MCF 10A (cell line): ENCODE data around the gene LRRC32. TPM values are rescaled to one million over a fixed set of nuclear protein-coding genes. Genes with fewer than 3 reads are reported as not detected.

ENCODE experiments used
- BruUV-seq: library from RNA; stranded (reverse); fragments of 400-500 nt; replicated peaks from 2 replicates; lab custom pipeline; 2021; lab: Mats Ljungman, UMichigan
- CTCF ChIA-PET: fragments of 300-600 bp; sonication (Branson Sonifier 250); formaldehyde crosslinking; extraction: SDS; loops from one replicate; lab custom pipeline; 2021; ENCODE audit warnings: antibody characterized with exemption, inconsistent platforms; lab: Yijun Ruan, JAX
- POLR2A ChIA-PET: fragments of 300-600, 350-650 bp; sonication (Branson Sonifier 250); formaldehyde crosslinking; extraction: SDS; loops from one replicate; lab custom pipeline; 2020; ENCODE audit warnings: antibody characterized with exemption, inconsistent platforms; lab: Yijun Ruan, JAX
- DNase-seq: peaks from one replicate; pipeline ENCODE4 v3.0.0-alpha.2; 2018; ENCODE audit not compliant: unreplicated experiment
- H3K27ac Mint-ChIP-seq: one replicate; pipeline ENCODE4 v1.8.0; 2022; ENCODE audit warnings: mild to moderate bottlenecking, low read depth, mixed read lengths; ENCODE audit not compliant: unreplicated experiment
- H3K27me3 Mint-ChIP-seq: one replicate; pipeline ENCODE4 v1.8.0; 2022; ENCODE audit warnings: mixed read lengths; ENCODE audit not compliant: insufficient read depth, unreplicated experiment
- H3K36me3 Mint-ChIP-seq: one replicate; pipeline ENCODE4 v1.8.0; 2022; ENCODE audit warnings: mild to moderate bottlenecking, moderate library complexity, mixed read lengths; ENCODE audit not compliant: insufficient read depth, unreplicated experiment
- H3K4me1 Mint-ChIP-seq: one replicate; pipeline ENCODE4 v1.8.0; 2022; ENCODE audit warnings: mixed read lengths; ENCODE audit not compliant: insufficient read depth, unreplicated experiment
- H3K4me3 Mint-ChIP-seq: one replicate; pipeline ENCODE4 v1.8.0; 2022; ENCODE audit warnings: mild to moderate bottlenecking, moderate library complexity, mixed read lengths; ENCODE audit not compliant: unreplicated experiment
- H3K9me3 Mint-ChIP-seq: one replicate; pipeline ENCODE4 v1.8.0; 2022; ENCODE audit warnings: mixed read lengths; ENCODE audit not compliant: unreplicated experiment
- CTCF ChIP-seq: fragments of 200-600 bp; IDR thresholded peaks from one replicate; pipeline ENCODE4 v1.8.0; 2022; ENCODE audit warnings: antibody characterized with exemption, mild to moderate bottlenecking; ENCODE audit not compliant: unreplicated experiment
- intact Hi-C: fragments of 100-400 bp; cut with micrococcal nuclease; formaldehyde crosslinking; loops from 2 replicates; pipeline ENCODE4 v1.14.1; 2022
- total RNA-seq: library from RNA; stranded (reverse); gene quantifications from 2 replicates; pipeline ENCODE4 v1.2.3, GENCODE V29; 2022

LRRC32 gene
- total RNA-seq, 1 experiment from 2014 or later, result not detected

- CTCF ChIA-PET, result no interaction called here
- TF ChIP-seq CTCF, result no peak
Observed at GRCh38 chr11:76635991-76636738, 34.4 kb downstream of the LRRC32 start.

GRCh38 chr11:76634886-76635285 is 35.7 kb downstream of the LRRC32 start:
- TF ChIP-seq CTCF, result no peak
- Mint-ChIP-seq H3K4me3 (no peak overlapping the region), H3K36me3 (no peaks in the 10 kb centered on the region), H3K27me3 (peaks cover 31% of the 10 kb centered on the region), H3K27ac (no peak overlapping the region), H3K9me3 (no peaks in the 10 kb centered on the region), H3K4me1 (no peaks in the 10 kb centered on the region)
- intact Hi-C loops, result no loop called here
- DNase-seq, result no peak
- BruUV-seq, result no TSS peak
- POLR2A ChIA-PET, result no interaction called here
- CTCF ChIA-PET, result no interaction called here

More at GRCh38 chr11:76635991-76636738, 34.4 kb downstream of the LRRC32 start:
- BruUV-seq, result no TSS peak
- no peaks in the 10 kb centered on the region for H3K4me1 Mint-ChIP-seq
- H3K36me3 Mint-ChIP-seq, result no peaks in the 10 kb centered on the region
- no peak overlapping the region for H3K4me3 Mint-ChIP-seq
- DNase-seq, result no peak
- POLR2A ChIA-PET, result no interaction called here
- H3K27ac Mint-ChIP-seq, result no peak overlapping the region
- no peaks in the 10 kb centered on the region for H3K9me3 Mint-ChIP-seq
- peaks cover 40% of the 10 kb centered on the region for H3K27me3 Mint-ChIP-seq
- intact Hi-C loops, result no loop called here

- no TSS peak for BruUV-seq
- Mint-ChIP-seq H3K4me3 (no peak overlapping the region), H3K9me3 (no peaks in the 10 kb centered on the region), H3K27ac (no peak overlapping the region), H3K36me3 (no peaks in the 10 kb centered on the region), H3K27me3 (peaks cover 13% of the 10 kb centered on the region), H3K4me1 (no peaks in the 10 kb centered on the region)
- DNase-seq, result no peak
- intact Hi-C loops, result no loop called here
- CTCF ChIA-PET, result interaction anchor here (0.7 kb wide), 1 partner anchor 1353 kb away, joined by 3 read pairs; no protein-coding TSS in a partner anchor
- POLR2A ChIA-PET, result no interaction called here
- no peak for TF ChIP-seq CTCF
Observed at GRCh38 chr11:76632492-76632891, 38.1 kb downstream of the LRRC32 start.

GRCh38 chr11:76631566-76632308 is 38.8 kb downstream of the LRRC32 start:
- H3K4me3 Mint-ChIP-seq, result no peak overlapping the region
- H3K36me3 Mint-ChIP-seq, result no peaks in the 10 kb centered on the region
- TF ChIP-seq CTCF, result no peak
- POLR2A ChIA-PET, result interaction anchor here (1.1 kb wide), 1 partner anchor 413 kb away, joined by 3 read pairs; no protein-coding TSS in a partner anchor
- CTCF ChIA-PET, result interaction anchor here (0.6 kb wide), 1 partner anchor 348 kb away, joined by 3 read pairs; no protein-coding TSS in a partner anchor
- no TSS peak for BruUV-seq
- no peaks in the 10 kb centered on the region for H3K9me3 Mint-ChIP-seq
- intact Hi-C loops, result no loop called here
- H3K27me3 Mint-ChIP-seq, result peaks cover 13% of the 10 kb centered on the region
- DNase-seq, result no peak
- no peak overlapping the region for H3K27ac Mint-ChIP-seq
- H3K4me1 Mint-ChIP-seq, result no peaks in the 10 kb centered on the region
